ENCODE data around the gene DUS1L. TPM values are rescaled to one million over a fixed set of nuclear protein-coding genes. Genes with fewer than 3 reads are reported as not detected.

Gene DUS1L
- total RNA-seq: 38.6 and 57.9 TPM in 2 replicates

DNA sequence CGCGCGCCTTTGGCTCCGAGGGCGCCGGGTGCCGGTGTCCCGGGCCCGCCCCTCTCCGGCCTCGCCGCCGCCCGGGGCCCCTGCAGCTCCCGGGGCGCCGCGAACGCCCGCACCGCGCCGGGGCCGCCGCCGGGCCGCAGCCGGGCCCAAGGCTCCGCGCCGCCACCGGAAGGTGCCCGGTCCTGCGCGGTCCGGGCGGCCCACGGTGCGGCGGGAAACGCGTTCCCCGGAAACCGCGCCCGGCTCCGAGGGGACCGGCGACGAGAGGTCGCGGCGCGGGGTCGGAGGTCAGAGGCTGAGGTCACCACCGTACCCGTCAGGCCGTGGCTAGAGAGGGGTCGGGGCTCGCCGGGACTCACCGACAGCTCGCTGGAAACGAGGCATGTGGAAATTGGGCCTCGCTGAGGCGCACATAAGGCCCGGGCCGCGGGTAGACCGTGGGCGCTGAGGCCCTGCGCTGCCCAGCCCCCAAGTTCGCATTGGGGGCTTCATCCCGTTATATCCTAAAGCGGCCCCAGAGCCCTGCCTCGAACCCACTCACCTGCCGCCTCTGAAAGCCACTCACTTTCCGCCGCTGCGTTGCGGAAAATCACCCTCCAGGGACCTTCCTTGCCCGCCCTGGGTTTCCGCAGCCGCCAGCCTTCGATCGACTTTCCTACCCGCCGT lies at the start of gene DUS1L:
Gene DUS1L, minus strand, starts transcription at position 167 of the 666 bp plus-strand sequence. CDS start 745 bp downstream, outside the sequence.

DNA sequence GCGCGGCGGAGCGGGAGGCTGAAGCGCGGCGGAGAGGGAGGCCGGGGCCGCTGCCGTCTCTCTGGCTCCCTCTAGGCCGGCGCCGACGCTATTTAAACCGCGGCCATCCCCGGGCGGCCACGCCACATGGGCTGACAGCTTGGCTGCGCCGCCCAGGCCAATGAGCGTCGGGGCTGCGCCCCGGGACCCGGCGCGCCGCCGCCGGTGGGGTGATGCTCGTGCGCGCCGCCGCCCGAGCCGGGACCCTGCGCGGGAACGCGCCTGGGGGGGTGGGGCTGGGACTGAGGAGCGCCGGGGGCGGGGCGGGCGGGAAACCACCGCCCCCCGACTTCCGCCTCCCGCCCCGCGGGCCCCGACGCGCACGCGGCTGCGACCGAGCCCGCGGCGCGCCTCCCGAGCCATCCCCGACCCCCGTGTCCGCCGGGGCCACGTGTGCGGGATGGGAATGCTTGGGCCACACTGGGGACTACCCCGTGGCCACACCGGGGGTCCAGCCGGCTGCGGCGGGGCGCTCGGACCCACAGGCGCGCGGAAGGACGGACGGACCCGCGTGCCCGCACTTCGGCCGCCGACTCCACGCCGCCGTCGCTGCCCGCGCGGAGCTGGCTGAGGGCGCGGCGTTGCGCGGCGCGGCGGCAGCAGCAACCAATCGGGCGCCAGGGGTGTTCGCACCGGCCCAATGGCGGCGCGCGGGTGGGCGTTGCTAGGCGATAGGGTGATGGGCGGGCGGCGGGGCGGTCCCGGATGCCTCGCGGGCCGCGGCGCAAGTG lies 32.8 kb upstream of the DUS1L start, which contains the start of gene FASN:
Gene FASN, minus strand, starts transcription at position 68 of the 770 bp plus-strand sequence. CDS start 1,791 bp downstream, outside the sequence.

GRCh38 chr17:82051776-82052637 lies 13.6 kb downstream of the DUS1L start, which contains the start of the genes GPS1 and RFNG:
GPS1 (plus strand) TSS chr17:82051898; CDS start chr17:82051932, 34 bp downstream.
RFNG (minus strand) TSS chr17:82051811; CDS start chr17:82051766, 45 bp downstream.

GRCh38 chr17:82037092-82037888 lies 28.3 kb downstream of the DUS1L start, which contains the start of gene DCXR:
DCXR (minus strand) TSS chr17:82037697; CDS start chr17:82037682, 15 bp downstream.

DNA sequence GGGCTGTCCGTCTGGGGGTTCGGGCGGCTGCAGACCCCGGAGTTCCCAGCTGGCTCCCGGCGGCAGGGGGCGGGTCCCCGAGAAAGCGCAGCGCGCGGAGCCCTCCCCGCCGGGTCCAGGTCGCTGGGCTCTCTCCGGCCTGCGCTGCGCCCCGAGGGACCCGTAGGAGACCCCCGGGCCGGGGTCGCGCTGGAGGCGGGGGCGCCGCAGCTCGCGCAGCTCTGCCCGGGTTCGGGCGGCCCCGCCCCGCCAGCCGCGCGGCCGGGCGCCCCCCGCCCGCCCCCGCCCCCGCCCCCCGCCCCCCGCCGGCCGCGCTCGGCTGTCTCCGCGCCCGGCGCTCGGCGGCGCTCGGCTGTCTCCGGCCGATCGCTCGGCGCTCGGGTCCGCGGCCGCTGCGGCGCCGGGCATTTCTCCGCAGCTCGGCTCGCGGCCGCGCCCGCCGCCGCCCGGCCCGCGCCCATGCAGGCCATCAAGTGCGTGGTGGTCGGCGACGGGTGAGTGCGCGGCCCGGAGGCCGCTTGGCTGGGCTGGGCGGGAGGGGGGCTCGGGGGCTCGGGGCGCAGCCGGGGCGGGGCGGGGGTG lies 34.2 kb downstream of the DUS1L start, which contains the start of gene RAC3:
Gene RAC3, plus strand, starts transcription at position 376 of the 582 bp plus-strand sequence. Its CDS starts 84 bp downstream, at position 460.

GRCh38 chr17:82022981-82023446 lies 42.6 kb downstream of the DUS1L start, which contains the start of gene LRRC45:
LRRC45 (plus strand) TSS chr17:82023305; CDS start chr17:82023644, 339 bp downstream.

DNA sequence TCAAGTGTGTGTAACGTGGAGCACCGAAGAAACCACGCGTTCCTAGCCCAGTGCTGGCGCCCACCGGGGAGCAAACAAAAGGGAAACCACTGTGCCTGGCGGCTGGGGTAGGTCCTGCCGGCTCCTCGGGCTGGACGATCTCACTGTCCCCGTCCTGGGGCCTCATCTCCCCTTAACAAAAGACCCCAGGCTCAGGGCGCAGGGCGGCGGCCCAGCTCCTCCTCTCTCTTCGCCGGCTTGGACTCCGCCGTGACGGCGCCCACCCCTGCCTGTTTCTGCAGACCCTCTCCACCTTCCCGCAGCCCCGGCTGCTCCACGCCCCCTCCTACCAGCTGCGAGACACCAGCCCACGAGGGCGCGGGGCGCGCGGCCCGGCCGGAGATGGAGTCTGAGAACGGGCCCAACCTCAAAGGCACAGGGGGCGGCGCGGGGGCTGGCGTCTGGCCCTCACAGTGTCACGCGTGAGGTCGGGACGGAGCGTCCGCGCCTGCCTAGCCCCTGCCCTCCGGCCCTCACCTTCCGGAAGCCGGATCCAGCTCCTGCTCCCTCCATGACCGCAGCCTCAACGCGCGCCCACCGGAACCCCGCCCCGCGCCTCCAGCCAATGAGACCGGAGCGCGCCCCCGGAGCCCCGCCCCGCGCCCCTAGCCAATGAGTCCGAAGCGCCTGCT lies 43.2 kb downstream of the DUS1L start, which contains the start of gene CENPX:
Gene CENPX, minus strand, starts transcription at position 569 of the 671 bp plus-strand sequence. Its CDS starts 17 bp downstream, at position 552.

Other genes starting within 250 kb of the DUS1L start
- gene MCRIP1, start 232.5 kb downstream of the DUS1L start, total RNA-seq: 122 and 125 TPM in 2 replicates
- gene PPP1R27, start 230.8 kb downstream of the DUS1L start, total RNA-seq: not detected in 2 replicates
- 3,676 and 4,428 TPM in 2 replicates for gene P4HB, start 205.3 kb downstream of the DUS1L start, total RNA-seq
- gene ARHGDIA, start 194.5 kb downstream of the DUS1L start, total RNA-seq: 216 and 298 TPM in 2 replicates
- 64.1 and 80.7 TPM in 2 replicates for gene ALYREF, start 174.2 kb downstream of the DUS1L start, total RNA-seq
- gene ANAPC11, start 174.1 kb downstream of the DUS1L start, total RNA-seq: 106 TPM in 2 replicates
- 0.39 and 0.92 TPM in 2 replicates for gene NPB, start 163.6 kb downstream of the DUS1L start, total RNA-seq
- gene PCYT2, start 154.4 kb downstream of the DUS1L start, total RNA-seq: 29.5 and 50.7 TPM in 2 replicates
- gene SIRT7, start 147.6 kb downstream of the DUS1L start, total RNA-seq: 12.8 and 20.4 TPM in 2 replicates
- 21.5 and 38.8 TPM in 2 replicates for gene MAFG, start 138.1 kb downstream of the DUS1L start, total RNA-seq
- gene PYCR1, start 128.5 kb downstream of the DUS1L start, total RNA-seq: 140 and 202 TPM in 2 replicates
- not detected in 2 replicates for gene MYADML2, start 118.6 kb downstream of the DUS1L start, total RNA-seq
- 0.13 TPM in 1 of 2 replicates, not detected in the other for gene NOTUM, start 104.6 kb downstream of the DUS1L start, total RNA-seq
- 19.7 and 31.8 TPM in 2 replicates for gene ASPSCR1, start 88.2 kb downstream of the DUS1L start, total RNA-seq
- 10.2 and 12.8 TPM in 2 replicates for gene CENPX, start 42.9 kb downstream of the DUS1L start, total RNA-seq
- 8.5 and 10.1 TPM in 2 replicates for gene LRRC45, start 42.5 kb downstream of the DUS1L start, total RNA-seq
- 4.6 and 11.7 TPM in 2 replicates for gene RAC3, start 34.1 kb downstream of the DUS1L start, total RNA-seq
- 25.3 and 37.0 TPM in 2 replicates for gene DCXR, start 28.1 kb downstream of the DUS1L start, total RNA-seq
- 54.0 and 89.8 TPM in 2 replicates for gene RFNG, start 14.0 kb downstream of the DUS1L start, total RNA-seq
- gene GPS1, start 13.9 kb downstream of the DUS1L start, total RNA-seq: 75.1 and 103 TPM in 2 replicates
- gene FASN, start 32.4 kb upstream of the DUS1L start, total RNA-seq: 126 and 301 TPM in 2 replicates
- 14.5 and 18.1 TPM in 2 replicates for gene CCDC57, start 147.0 kb upstream of the DUS1L start, total RNA-seq
- gene SLC16A3, start 163.2 kb upstream of the DUS1L start, total RNA-seq: 445 and 707 TPM in 2 replicates
- gene CSNK1D, start 207.9 kb upstream of the DUS1L start, total RNA-seq: 55.1 and 77.7 TPM in 2 replicates

All from smooth muscle cell of the pulmonary artery (primary cell).